ENCODE results near the gene ABCC3.

- no peak for TF ChIP-seq POLR2AphosphoS5 (IDR thresholded peaks at IDR 0.05; ENCODE audit: borderline replicate concordance, low read depth, low read length)
- TF ChIP-seq EZH2 (IDR thresholded peaks at IDR 0.05): no peak
Observed at GRCh38 chr17:50594892-50595291, 39.8 kb upstream of the ABCC3 start.
